NCI-H1694 treated with DMSO at 0.1 percent for 48 hours (cell line): ENCODE results near the gene UBA7.
"Not testable (repeated sequence)": the region's sequence is repeated elsewhere in the genome, so short reads cannot be mapped to it uniquely, and the experiment has no call there.

ENCODE experiments used
- DNase-seq: peaks from one replicate; lab custom pipeline; 2025; lab: John Stamatoyannopoulos, UW

UBA7 gene

GRCh38 chr3:49785565-49786356 is 28.0 kb downstream of the UBA7 start:
- no peak for DNase-seq

GRCh38 chr3:49782277-49782676 is 31.5 kb downstream of the UBA7 start:
- DNase-seq: not testable (repeated sequence)

GRCh38 chr3:49781415-49782199 is 32.1 kb downstream of the UBA7 start:
- no peak for DNase-seq

- not testable (repeated sequence) for DNase-seq
These were observed 32.8 kb downstream of the UBA7 start for GRCh38 chr3:49780975-49781365.

- no peak for DNase-seq
These were observed 33.4 kb downstream of the UBA7 start for GRCh38 chr3:49780080-49780974.

GRCh38 chr3:49779358-49780079 is 34.2 kb downstream of the UBA7 start:
- DNase-seq: no peak

GRCh38 chr3:49776101-49776500 is 37.7 kb downstream of the UBA7 start:
- not testable (repeated sequence) for DNase-seq

GRCh38 chr3:49775538-49775937 is 38.2 kb downstream of the UBA7 start:
- DNase-seq: no peak

- DNase-seq: no peak
These were observed 41.0 kb downstream of the UBA7 start for GRCh38 chr3:49772703-49773102.

GRCh38 chr3:49771340-49771938 is 42.3 kb downstream of the UBA7 start:
- no peak for DNase-seq

GRCh38 chr3:49769926-49770325 is 43.8 kb downstream of the UBA7 start:
- DNase-seq: no peak

- DNase-seq: no peak
These were observed 44.4 kb downstream of the UBA7 start for GRCh38 chr3:49769286-49769915.

GRCh38 chr3:49763981-49764380 is 49.8 kb downstream of the UBA7 start:
- DNase-seq: no peak

- no peak for DNase-seq
These were observed 52.1 kb downstream of the UBA7 start for GRCh38 chr3:49761661-49762060.

- no peak for DNase-seq
These were observed 54.5 kb downstream of the UBA7 start for GRCh38 chr3:49759226-49759625.

- no peak for DNase-seq
These were observed 56.6 kb downstream of the UBA7 start for GRCh38 chr3:49757197-49757596.

GRCh38 chr3:49756036-49756435 is 57.7 kb downstream of the UBA7 start:
- DNase-seq: no peak
